Measurements from ENCODE around the gene MSI2. TPM values are rescaled to one million over a fixed set of nuclear protein-coding genes. Genes with fewer than 3 reads are reported as not detected.

The MSI2 gene
- total RNA-seq, 1 donor from 2014 or later = 23.1 TPM

DNA sequence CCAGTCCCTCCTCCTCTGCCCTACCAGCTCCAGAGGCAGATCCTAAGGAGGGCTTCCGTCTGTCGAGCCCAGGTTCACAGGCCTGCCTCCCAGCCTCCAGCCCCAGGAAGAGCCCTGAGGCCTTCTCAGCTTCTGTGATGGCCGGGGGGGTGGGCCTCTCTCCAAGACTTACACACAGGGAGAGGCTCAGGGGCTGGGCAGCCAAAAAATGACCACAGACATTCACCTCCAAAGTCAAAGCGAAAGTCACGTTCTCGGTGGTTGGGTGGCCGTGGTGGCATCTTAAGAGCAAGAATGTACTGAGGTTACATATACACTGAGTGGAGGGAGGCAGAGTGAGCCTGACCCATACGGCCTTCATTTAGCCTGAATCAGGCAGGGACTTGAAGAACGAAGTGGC lies 369.6 kb downstream of the MSI2 start:
- Mint-ChIP-seq H3K36me3 (ENCODE audit: low read depth) (peaks cover 5% of the 10 kb centered on the region), H3K9me3 (ENCODE audit: low read depth) (no peaks in the 10 kb centered on the region), H3K4me1 (ENCODE audit: low read depth) (peaks cover 10% of the 10 kb centered on the region), H3K4me3 (ENCODE audit: unreplicated experiment) (no peak overlapping the region), H3K27me3 (ENCODE audit: low read depth) (no peaks in the 10 kb centered on the region), H3K27ac (ENCODE audit: unreplicated experiment) (no peak overlapping the region)
- no peak for DNase-seq (ENCODE audit: low spot score)
- TF ChIP-seq, protein P1, sequence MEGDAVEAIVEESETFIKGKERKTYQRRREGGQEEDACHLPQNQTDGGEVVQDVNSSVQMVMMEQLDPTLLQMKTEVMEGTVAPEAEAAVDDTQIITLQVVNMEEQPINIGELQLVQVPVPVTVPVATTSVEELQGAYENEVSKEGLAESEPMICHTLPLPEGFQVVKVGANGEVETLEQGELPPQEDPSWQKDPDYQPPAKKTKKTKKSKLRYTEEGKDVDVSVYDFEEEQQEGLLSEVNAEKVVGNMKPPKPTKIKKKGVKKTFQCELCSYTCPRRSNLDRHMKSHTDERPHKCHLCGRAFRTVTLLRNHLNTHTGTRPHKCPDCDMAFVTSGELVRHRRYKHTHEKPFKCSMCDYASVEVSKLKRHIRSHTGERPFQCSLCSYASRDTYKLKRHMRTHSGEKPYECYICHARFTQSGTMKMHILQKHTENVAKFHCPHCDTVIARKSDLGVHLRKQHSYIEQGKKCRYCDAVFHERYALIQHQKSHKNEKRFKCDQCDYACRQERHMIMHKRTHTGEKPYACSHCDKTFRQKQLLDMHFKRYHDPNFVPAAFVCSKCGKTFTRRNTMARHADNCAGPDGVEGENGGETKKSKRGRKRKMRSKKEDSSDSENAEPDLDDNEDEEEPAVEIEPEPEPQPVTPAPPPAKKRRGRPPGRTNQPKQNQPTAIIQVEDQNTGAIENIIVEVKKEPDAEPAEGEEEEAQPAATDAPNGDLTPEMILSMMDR (IDR thresholded peaks at IDR 0.05) = no peak

DNA sequence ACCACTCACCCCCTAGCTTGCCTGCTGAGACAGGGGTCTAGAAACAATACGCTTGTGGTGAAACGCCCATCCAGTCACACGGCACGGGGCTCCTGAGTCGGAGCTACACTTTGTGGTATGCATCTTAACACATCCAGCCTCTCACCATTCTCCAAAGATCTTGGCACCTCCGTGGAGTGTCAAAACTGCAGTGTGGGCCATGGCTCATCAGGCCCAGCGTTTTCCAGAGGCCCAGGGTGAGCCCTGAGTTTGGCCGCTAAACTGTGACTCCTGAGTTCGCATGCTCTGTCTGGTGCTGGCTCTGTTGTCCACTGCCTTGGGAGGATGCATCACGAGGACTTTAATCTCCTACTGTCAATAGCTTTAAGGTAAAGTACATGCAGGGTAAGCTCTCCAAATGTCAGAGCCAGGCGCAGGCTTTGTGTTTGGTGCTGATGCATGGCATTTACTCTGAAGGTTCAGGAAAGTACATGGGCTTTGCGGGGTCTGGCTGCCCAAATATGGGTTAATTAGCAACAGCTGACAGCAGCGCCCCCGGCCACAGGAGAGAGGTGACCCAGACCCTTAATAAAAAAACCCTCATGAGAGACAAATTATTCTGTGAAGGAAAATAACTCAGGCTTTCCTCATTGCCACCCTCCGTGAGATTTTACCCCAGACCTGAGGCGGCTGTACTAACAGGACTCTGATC lies 370.3 kb downstream of the MSI2 start:
- peaks cover 10% of the 10 kb centered on the region for H3K4me1 Mint-ChIP-seq (ENCODE audit: low read depth)
- no peak overlapping the region for H3K27ac Mint-ChIP-seq (ENCODE audit: unreplicated experiment)
- no peaks in the 10 kb centered on the region for H3K9me3 Mint-ChIP-seq (ENCODE audit: low read depth)
- H3K4me3 Mint-ChIP-seq (ENCODE audit: unreplicated experiment) = no peak overlapping the region
- TF ChIP-seq, protein P1 (IDR thresholded peaks at IDR 0.05) = no peak
- H3K27me3 Mint-ChIP-seq (ENCODE audit: low read depth) = no peaks in the 10 kb centered on the region
- no peak for DNase-seq (ENCODE audit: low spot score)
- peaks cover 5% of the 10 kb centered on the region for H3K36me3 Mint-ChIP-seq (ENCODE audit: low read depth)

DNA sequence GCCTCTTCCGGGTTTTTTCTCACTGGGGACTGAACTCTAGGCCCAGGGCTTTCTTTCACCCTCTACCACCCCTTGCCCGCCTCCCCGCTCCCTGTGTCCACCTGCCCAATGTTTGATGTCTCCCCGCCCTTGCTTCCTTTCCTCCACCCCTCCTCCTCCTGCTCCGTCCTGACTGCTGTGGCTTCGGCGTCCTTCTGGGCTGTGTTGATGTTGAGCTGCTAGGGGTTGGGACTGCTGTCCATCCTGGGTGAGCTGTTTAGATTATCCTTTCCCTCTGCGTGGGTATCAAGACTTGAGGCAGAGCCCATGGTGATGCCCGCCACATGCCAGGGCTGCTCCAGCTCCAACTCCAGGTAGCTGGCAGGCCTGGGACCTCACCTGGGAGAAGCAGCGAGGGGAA lies 371.3 kb downstream of the MSI2 start:
- no peak for DNase-seq (ENCODE audit: low spot score)
- Mint-ChIP-seq H3K27ac (ENCODE audit: unreplicated experiment) (no peak overlapping the region), H3K4me1 (ENCODE audit: low read depth) (peaks cover 10% of the 10 kb centered on the region), H3K4me3 (ENCODE audit: unreplicated experiment) (no peak overlapping the region), H3K9me3 (ENCODE audit: low read depth) (no peaks in the 10 kb centered on the region), H3K36me3 (ENCODE audit: low read depth) (peaks cover 5% of the 10 kb centered on the region), H3K27me3 (ENCODE audit: low read depth) (no peaks in the 10 kb centered on the region)
- TF ChIP-seq, protein P1 (IDR thresholded peaks at IDR 0.05) = no peak

DNA sequence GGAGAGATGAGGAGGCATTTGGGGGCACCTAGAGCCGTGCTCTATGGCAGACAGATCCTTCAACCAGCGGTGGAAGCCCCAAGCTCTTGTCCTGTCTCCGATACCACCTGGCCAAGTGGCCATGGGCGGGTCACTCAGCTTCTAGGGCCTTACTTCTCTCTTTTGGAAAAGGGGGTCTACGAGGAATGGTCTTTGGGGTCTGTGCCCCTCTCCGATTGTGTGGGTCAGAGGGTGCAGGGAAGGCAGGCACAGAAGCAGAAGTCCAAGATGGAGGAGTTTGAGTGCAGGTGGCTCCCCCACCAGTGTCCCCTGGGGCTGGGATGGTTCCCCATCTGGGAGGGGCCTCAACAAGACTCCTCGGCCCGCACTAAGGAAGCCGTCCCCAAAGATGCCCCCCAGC lies 372.1 kb downstream of the MSI2 start:
- Mint-ChIP-seq H3K4me3 (ENCODE audit: unreplicated experiment) (no peak overlapping the region), H3K9me3 (ENCODE audit: low read depth) (no peaks in the 10 kb centered on the region), H3K4me1 (ENCODE audit: low read depth) (peaks cover 2% of the 10 kb centered on the region), H3K36me3 (ENCODE audit: low read depth) (peaks cover 5% of the 10 kb centered on the region), H3K27ac (ENCODE audit: unreplicated experiment) (no peak overlapping the region), H3K27me3 (ENCODE audit: low read depth) (no peaks in the 10 kb centered on the region)
- TF ChIP-seq, protein P1 (IDR thresholded peaks at IDR 0.05) = no peak
- DNase-seq (ENCODE audit: low spot score) = no peak

DNA sequence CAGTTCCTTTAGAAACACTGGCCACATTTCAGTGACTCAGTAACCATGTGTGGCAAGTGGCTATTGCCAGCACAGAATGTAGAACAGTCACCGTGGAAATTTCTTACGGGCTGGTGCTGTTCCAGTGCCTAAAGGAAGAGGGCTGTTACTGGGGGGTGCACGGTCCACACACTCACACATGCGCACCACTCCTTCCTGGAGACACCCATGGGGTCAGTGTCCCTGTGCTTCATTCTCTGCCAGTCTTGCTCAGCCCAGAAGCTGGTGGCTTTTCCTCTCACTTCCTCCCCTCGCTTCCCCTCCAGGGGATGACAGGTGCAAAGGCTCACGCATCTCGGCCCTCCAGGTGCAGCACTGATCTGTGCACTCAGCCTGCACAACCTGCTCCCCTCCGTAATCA lies 373.1 kb downstream of the MSI2 start:
- Mint-ChIP-seq H3K27ac (ENCODE audit: unreplicated experiment) (no peak overlapping the region), H3K4me1 (ENCODE audit: low read depth) (no peaks in the 10 kb centered on the region), H3K27me3 (ENCODE audit: low read depth) (no peaks in the 10 kb centered on the region), H3K9me3 (ENCODE audit: low read depth) (no peaks in the 10 kb centered on the region), H3K4me3 (ENCODE audit: unreplicated experiment) (no peak overlapping the region), H3K36me3 (ENCODE audit: low read depth) (peaks cover 7% of the 10 kb centered on the region)
- TF ChIP-seq, protein P1 (IDR thresholded peaks at IDR 0.05) = no peak
- no peak for DNase-seq (ENCODE audit: low spot score)

Data from chondrocyte (in vitro differentiated cells).